Measurements from ENCODE around the gene CCT8. TPM values are rescaled to one million over a fixed set of nuclear protein-coding genes. Genes with fewer than 3 reads are reported as not detected.

CCT8 gene
- polyA plus RNA-seq, 1 of the 3 experiments (the other 2 are of a cell fraction) = 102 TPM

DNA sequence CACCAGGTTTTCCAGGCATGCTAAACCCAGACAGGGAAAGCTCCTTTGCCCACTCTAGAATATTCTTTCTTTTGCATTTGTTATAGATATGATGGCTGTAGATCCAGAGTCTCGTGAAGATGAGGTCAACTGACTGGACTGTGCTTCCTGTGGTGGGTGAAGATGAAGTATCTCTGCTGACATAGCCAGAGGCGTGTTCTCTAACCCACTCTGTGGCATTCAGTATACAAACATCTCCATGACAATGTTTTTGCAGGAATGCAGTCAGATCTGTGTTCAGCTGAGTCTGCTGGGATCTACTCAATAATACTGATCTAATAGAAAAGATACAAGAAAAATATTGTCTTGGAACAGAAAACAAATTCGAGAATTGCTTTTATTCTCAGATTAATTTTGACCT lies 65.6 kb downstream of the CCT8 start:
- peaks cover 13 to 30% of the 10 kb centered on the region in 2 experiments for H3K36me3 ChIP-seq (replicated peaks in 1 of 2; ENCODE audit: control insufficient read depth in 1 of 2, insufficient read depth in 2 of 2, low read length in 1 of 2)
- H3K9ac ChIP-seq = no peak overlapping the region
- TF ChIP-seq, protein P1, sequence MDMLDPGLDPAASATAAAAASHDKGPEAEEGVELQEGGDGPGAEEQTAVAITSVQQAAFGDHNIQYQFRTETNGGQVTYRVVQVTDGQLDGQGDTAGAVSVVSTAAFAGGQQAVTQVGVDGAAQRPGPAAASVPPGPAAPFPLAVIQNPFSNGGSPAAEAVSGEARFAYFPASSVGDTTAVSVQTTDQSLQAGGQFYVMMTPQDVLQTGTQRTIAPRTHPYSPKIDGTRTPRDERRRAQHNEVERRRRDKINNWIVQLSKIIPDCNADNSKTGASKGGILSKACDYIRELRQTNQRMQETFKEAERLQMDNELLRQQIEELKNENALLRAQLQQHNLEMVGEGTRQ (IDR thresholded peaks at IDR 0.05; ENCODE audit: borderline replicate concordance, low read depth, low read length) = no peak
- TF ChIP-seq SIN3A (IDR thresholded peaks at IDR 0.05; ENCODE audit: borderline replicate concordance, low read depth, low read length) = no peak
- no peak for TF ChIP-seq RFX5 (IDR thresholded peaks at IDR 0.05; ENCODE audit: low read length)
- no peak for TF ChIP-seq CHD2 (IDR thresholded peaks at IDR 0.05; ENCODE audit: low read length, partially characterized antibody)
- TF ChIP-seq RCOR1 (IDR thresholded peaks at IDR 0.05; ENCODE audit: low read length) = no peak
- no peak for TF ChIP-seq TCF12 (IDR thresholded peaks at IDR 0.05)
- no peak for TF ChIP-seq TEAD4 (IDR thresholded peaks at IDR 0.05; ENCODE audit: borderline replicate concordance, insufficient read depth)
- no peak for TF ChIP-seq TAF1 (IDR thresholded peaks at IDR 0.05; ENCODE audit: borderline replicate concordance, low read depth, low read length)
- TF ChIP-seq NFIC (IDR thresholded peaks at IDR 0.05; ENCODE audit: borderline replicate concordance) = no peak
- no peak for TF ChIP-seq ELF1 (IDR thresholded peaks at IDR 0.05)
- TF ChIP-seq MEF2A (IDR thresholded peaks at IDR 0.05; ENCODE audit: borderline replicate concordance, low read depth) = no peak
- no peak for TF ChIP-seq ZBTB33 (IDR thresholded peaks at IDR 0.05; ENCODE audit: borderline replicate concordance, low read depth)
- no peak for TF ChIP-seq IRF3 (IDR thresholded peaks at IDR 0.05; ENCODE audit: low read depth, low read length)
- TF ChIP-seq FOXM1 (IDR thresholded peaks at IDR 0.05; ENCODE audit: low read depth) = no peak
- no peak for TF ChIP-seq JUND (IDR thresholded peaks at IDR 0.05)
- no peaks in the 10 kb centered on the region for H3K9me3 ChIP-seq
- H3K27me3 ChIP-seq (ENCODE audit: insufficient read depth) = no peaks in the 10 kb centered on the region
- H4K20me1 ChIP-seq (ENCODE audit: insufficient read depth) = no peaks in the 10 kb centered on the region
- peaks cover 20% of the 10 kb centered on the region for H3F3A ChIP-seq (replicated peaks; ENCODE audit: insufficient read depth)
- ChIA-PET CTCF (interaction anchor here (1.3 to 1.8 kb wide), 2 partner anchors 17 to 19 kb away, joined by 3 to 6 read pairs; partner anchors contain the start of gene USP16), POLR2A (no interaction called here)
- H3K79me2 ChIP-seq (ENCODE audit: insufficient read depth) = peaks cover 4% of the 10 kb centered on the region; the same call in 1 of the 2 replicates
- H3K4me1 ChIP-seq (ENCODE audit: control insufficient read depth in 1 of 2, insufficient read depth in 2 of 2, low read depth in 1 of 2, low read length in 1 of 2) = no peaks in the 10 kb centered on the region
- H3K9me2 ChIP-seq = no peaks in the 10 kb centered on the region
- no peak for DNase-seq
- H3K4me3 ChIP-seq (ENCODE audit: low read depth in 2 of 2, low read length in 1 of 2) = no peak overlapping the region
- whole genome bisulfite sequencing (ENCODE audit: low lambda C conversion rate) = 89% methylated on average over 3 of the region's 3 CpGs
- no peak overlapping the region for H3K4me2 ChIP-seq
- no peak overlapping the region for H3K27ac ChIP-seq (ENCODE audit: low read depth in 2 of 2, low read length in 1 of 2)
- no peak overlapping the region for H2AFZ ChIP-seq (ENCODE audit: low read depth)

DNA sequence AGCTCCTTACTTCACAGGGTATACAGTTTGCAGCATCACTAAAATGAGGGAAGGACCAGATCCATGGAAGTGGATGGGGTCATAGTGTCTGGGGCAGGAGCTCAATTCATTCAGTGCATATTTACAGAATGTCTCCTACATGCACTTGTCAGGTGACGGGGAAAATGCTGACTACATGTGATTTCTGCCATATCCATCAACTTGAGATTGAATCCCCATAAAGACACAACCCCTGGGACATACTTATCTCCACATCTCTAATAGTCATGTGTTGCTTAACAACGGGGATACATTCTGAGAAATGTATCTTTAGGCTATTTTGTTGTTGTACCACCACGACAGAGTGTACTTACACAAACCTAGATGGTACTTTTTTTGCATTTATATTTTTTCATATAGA lies 66.3 kb downstream of the CCT8 start:
- Histone ChIP-seq H3K9ac (no peak overlapping the region), H3F3A (replicated peaks; ENCODE audit: insufficient read depth) (peaks cover 20% of the 10 kb centered on the region), H2AFZ (ENCODE audit: low read depth) (no peak overlapping the region), H3K79me2 (ENCODE audit: insufficient read depth) (no peaks in the 10 kb centered on the region; the same call in 1 of the 2 replicates), H3K27me3 (ENCODE audit: insufficient read depth) (no peaks in the 10 kb centered on the region), H3K4me1 (ENCODE audit: control insufficient read depth in 1 of 2, insufficient read depth in 2 of 2, low read depth in 1 of 2, low read length in 1 of 2) (peaks cover 0 to 3% of the 10 kb centered on the region in 2 experiments; a peak in 2 of 4 replicates), H3K4me3 (ENCODE audit: low read depth in 2 of 2, low read length in 1 of 2) (no peak overlapping the region), H3K36me3 (replicated peaks in 1 of 2; ENCODE audit: control insufficient read depth in 1 of 2, insufficient read depth in 2 of 2, low read length in 1 of 2) (peaks cover 13 to 30% of the 10 kb centered on the region in 2 experiments), H3K27ac (ENCODE audit: low read depth in 2 of 2, low read length in 1 of 2) (no peak overlapping the region), H3K4me2 (no peak overlapping the region), H3K9me2 (no peaks in the 10 kb centered on the region), H4K20me1 (ENCODE audit: insufficient read depth) (no peaks in the 10 kb centered on the region), H3K9me3 (no peaks in the 10 kb centered on the region)
- WGBS (ENCODE audit: low lambda C conversion rate) = 75% methylated on average over 3 of the region's 3 CpGs
- ChIA-PET POLR2A (no interaction called here), CTCF (no interaction called here)
- no peak for DNase-seq
- TF ChIP-seq RAD21 (IDR thresholded peaks at IDR 0.05; ENCODE audit: low read length) (no peak), MEF2A (IDR thresholded peaks at IDR 0.05; ENCODE audit: borderline replicate concordance, low read depth) (no peak), JUND (IDR thresholded peaks at IDR 0.05) (no peak), REST (IDR thresholded peaks at IDR 0.05; ENCODE audit: low read depth, low read length) (no peak), SMC3 (IDR thresholded peaks at IDR 0.05; ENCODE audit: low read depth, low read length) (no peak), CHD2 (IDR thresholded peaks at IDR 0.05; ENCODE audit: low read length, partially characterized antibody) (no peak), RXRA (IDR thresholded peaks at IDR 0.05; ENCODE audit: borderline replicate concordance, low read depth) (no peak), IRF3 (IDR thresholded peaks at IDR 0.05; ENCODE audit: low read depth, low read length) (no peak), FOXM1 (IDR thresholded peaks at IDR 0.05; ENCODE audit: low read depth) (no peak)
